Esophagus muscularis mucosa (tissue), 4 donors: Measurements from ENCODE around the gene ALPL. TPM values are rescaled to one million over a fixed set of nuclear protein-coding genes. Genes with fewer than 3 reads are reported as not detected.

Experiments
- DNase-seq: peaks from one replicate; pipeline ENCODE4 v3.0.0-alpha.2; 2017; ENCODE audit errors: extremely low spot score
- H3K27ac ChIP-seq, 4 donors: fragments of 200-600 bp; sonication (generic); replicated peaks in 1 of 4; 1 replicate in 3 of 4; 2 replicates in 1 of 4; pipeline ENCODE4 v1.5.1; 2016 to 2019; ENCODE audit warnings: mild to moderate bottlenecking in 1 of 4
- H3K27me3 ChIP-seq, 4 donors: fragments of 200-600 bp; sonication (generic); one replicate each; pipeline versions ENCODE4 v1.5.1 to v1.6.0; 2016 to 2019
- H3K36me3 ChIP-seq, 4 donors: fragments of 200-600 bp; sonication (generic); one replicate each; pipeline ENCODE4 v1.5.1; 2016 to 2019
- H3K4me1 ChIP-seq, 4 donors: fragments of 200-600 bp; sonication (generic); one replicate each; pipeline ENCODE4 v1.5.1; 2016 to 2019
- H3K4me3 ChIP-seq, 4 donors: fragments of 200-600 bp; sonication (generic); 1 replicate in 2 of 4; 2 replicates in 2 of 4; pipeline ENCODE4 v1.5.1; 2016 to 2019; ENCODE audit warnings: mild to moderate bottlenecking in 4 of 4, moderate library complexity in 1 of 4
- H3K9me3 ChIP-seq, 4 donors: fragments of 200-600 bp; sonication (generic); 1 replicate in 3 of 4; 2 replicates in 1 of 4; pipeline ENCODE4 v1.5.1; 2016 to 2019
- CTCF ChIP-seq, 3 experiments: fragments of 200-600 bp in 2 of 3; fragments of 450-650 bp in 1 of 3; sonication (generic) in 2 of 3; IDR thresholded peaks; one replicate each; pipeline ENCODE4 v1.5.1; 2017 to 2019; ENCODE audit warnings: antibody characterized with exemption in 3 of 3, mild to moderate bottlenecking in 2 of 3, moderate library complexity in 1 of 3
- EP300 ChIP-seq: sonication (generic); formaldehyde crosslinking; IDR thresholded peaks from one replicate; pipeline ENCODE4 v1.6.1; 2017; ENCODE audit warnings: antibody characterized with exemption
- POLR2A ChIP-seq: fragments of 450-650 bp; IDR thresholded peaks from one replicate; pipeline ENCODE4 v1.6.1; 2017; ENCODE audit warnings: antibody characterized with exemption, moderate library complexity, mild to moderate bottlenecking, low read depth
- POLR2AphosphoS5 ChIP-seq, 2 donors: sonication (generic); formaldehyde crosslinking; IDR thresholded peaks; one replicate each; pipeline ENCODE4 v1.6.1; 2017; ENCODE audit warnings: antibody characterized with exemption in 2 of 2
- WGBS: methylation state at CpG from one replicate; pipeline ENCODE4 v1.1.5; 2018; 5-methylcytosine and 5-hydroxymethylcytosine counted together
- intact Hi-C: fragments of 100-400 bp; cut with DNase I; formaldehyde crosslinking; loops from one replicate; pipeline ENCODE4 v1.15.1; 2023
- total RNA-seq, 4 donors: library from RNA; depleted of rRNA; stranded (reverse); fragments of >200 nt; gene quantifications; one replicate each; pipeline versions ENCODE4 v1.1.0 to v1.2.1, GENCODE V29; 2016

ALPL gene
- total RNA-seq, 4 donors from 2014 or later: 1.2 to 10.3 (median 3.8) TPM

- TF ChIP-seq CTCF (IDR thresholded peaks at IDR 0.05): no peak
- TF ChIP-seq POLR2AphosphoS5 (IDR thresholded peaks at IDR 0.05): no peak
- TF ChIP-seq POLR2A: no peak
- TF ChIP-seq EP300: no peak
- H3K4me1 ChIP-seq: peaks cover 0 to 6% (median 5%) of the 10 kb centered on the region in 4 donors
- DNase-seq: no peak
- H3K4me3 ChIP-seq: no peak overlapping the region
- no peaks in the 10 kb centered on the region for H3K9me3 ChIP-seq
- H3K36me3 ChIP-seq: no peaks in the 10 kb centered on the region
- intact Hi-C loops: no loop called here
- H3K27me3 ChIP-seq: peaks cover 0 to 37% (median 0%) of the 10 kb centered on the region in 4 donors
- 94% methylated on average over 13 of the region's 15 CpGs for WGBS
- H3K27ac ChIP-seq: no peak overlapping the region
These were observed 96.9 kb downstream of the ALPL start for GRCh38 chr1:21605964-21606705.

- H3K36me3 ChIP-seq: no peaks in the 10 kb centered on the region
- TF ChIP-seq CTCF (IDR thresholded peaks at IDR 0.05) (no peak), POLR2AphosphoS5 (IDR thresholded peaks at IDR 0.05) (no peak), EP300 (no peak), POLR2A (no peak)
- H3K4me3 ChIP-seq: no peak overlapping the region
- intact Hi-C loops: no loop called here
- H3K4me1 ChIP-seq: peaks cover 0 to 6% (median 5%) of the 10 kb centered on the region in 4 donors
- 34% methylated on average over 30 of the region's 37 CpGs for WGBS
- no peak overlapping the region for H3K27ac ChIP-seq
- DNase-seq: no peak
- peaks cover 0 to 20% (median 0%) of the 10 kb centered on the region in 4 donors for H3K27me3 ChIP-seq
- no peaks in the 10 kb centered on the region for H3K9me3 ChIP-seq
These were observed 98.6 kb downstream of the ALPL start for GRCh38 chr1:21607549-21608529.

GRCh38 chr1:21608798-21609197, 99.6 kb downstream of the ALPL start:
- Histone ChIP-seq H3K4me3 (no peak overlapping the region), H3K36me3 (no peaks in the 10 kb centered on the region), H3K27ac (no peak overlapping the region), H3K4me1 (peaks cover 0 to 6% (median 5%) of the 10 kb centered on the region in 4 donors), H3K27me3 (peaks cover 0 to 12% (median 0%) of the 10 kb centered on the region in 4 donors), H3K9me3 (no peaks in the 10 kb centered on the region)
- TF ChIP-seq POLR2AphosphoS5 (IDR thresholded peaks at IDR 0.05) (no peak), EP300 (no peak), CTCF (IDR thresholded peaks at IDR 0.05) (no peak), POLR2A (no peak)
- intact Hi-C loops: no loop called here
- no peak for DNase-seq
- 93% methylated on average over 2 of the region's 4 CpGs for WGBS

- no peak for TF ChIP-seq POLR2AphosphoS5 (IDR thresholded peaks at IDR 0.05)
- TF ChIP-seq POLR2A: no peak
- TF ChIP-seq EP300: no peak
- no peak for TF ChIP-seq CTCF (IDR thresholded peaks at IDR 0.05)
- H3K27ac ChIP-seq: no peak overlapping the region
- peaks cover 0 to 12% (median 0%) of the 10 kb centered on the region in 4 donors for H3K27me3 ChIP-seq
- H3K4me3 ChIP-seq: no peak overlapping the region
- no peak for DNase-seq
- intact Hi-C loops: no loop called here
- WGBS: 83% methylated on average over 16 of the region's 16 CpGs
- peaks cover 0 to 6% (median 5%) of the 10 kb centered on the region in 4 donors for H3K4me1 ChIP-seq
- H3K9me3 ChIP-seq: no peaks in the 10 kb centered on the region
- H3K36me3 ChIP-seq: no peaks in the 10 kb centered on the region
These were observed 100.8 kb downstream of the ALPL start for GRCh38 chr1:21610027-21610426.
